OCI-LY1 (cell line): ENCODE data around the gene PPP1R12B.
"Not testable (repeated sequence)": the region's sequence is repeated elsewhere in the genome, so short reads cannot be mapped to it uniquely, and the experiment has no call there.

Source experiments
- CTCF ChIP-seq: fragments of 200-600 bp; sonication (generic), shearing (Covaris generic); IDR thresholded peaks from 2 replicates; pipeline ENCODE4 v1.5.1; 2017; ENCODE audit warnings: mild to moderate bottlenecking, antibody characterized with exemption, low read length, moderate library complexity, mixed read lengths
- EZH2 ChIP-seq: fragments of 200-600 bp; sonication (generic), shearing (Covaris generic); IDR thresholded peaks from 2 replicates; pipeline ENCODE4 v1.8.0; 2017; ENCODE audit warnings: borderline replicate concordance, mixed run types, mild to moderate bottlenecking, antibody characterized with exemption, low read length, moderate library complexity, mixed read lengths

DNA sequence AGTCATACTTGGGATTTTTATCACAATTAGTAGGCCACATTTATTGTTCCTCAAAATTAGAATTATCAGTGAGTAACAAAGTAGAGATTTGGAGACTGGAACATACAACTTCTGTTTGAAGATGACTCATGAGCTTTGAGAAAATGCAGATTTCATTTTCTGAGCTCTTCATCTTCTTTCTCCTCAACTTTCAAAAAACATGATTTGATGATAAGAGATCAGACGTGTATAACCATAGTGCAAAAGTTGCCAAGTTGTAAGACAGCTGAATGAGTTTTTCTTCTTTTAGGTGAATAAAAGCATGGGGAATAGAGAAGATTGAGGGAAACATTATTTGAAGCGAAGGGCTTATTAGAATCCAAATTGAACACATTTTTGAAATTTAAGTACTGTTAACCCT is 58.4 kb downstream of the PPP1R12B start:
- TF ChIP-seq CTCF, EZH2: not testable (repeated sequence)
